GM12892 (cell line): ENCODE measurements around the gene CHST8.

Experiments used
- POLR2A ChIP-seq: IDR thresholded peaks from 2 replicates; pipeline ENCODE4 v1.6.1; 2011; ENCODE audit warnings: low read depth, low read length, control low read depth
- POLR2AphosphoS5 ChIP-seq: IDR thresholded peaks from 2 replicates; pipeline ENCODE4 v1.6.1; 2011; ENCODE audit warnings: low read depth, low read length, control low read depth

DNA sequence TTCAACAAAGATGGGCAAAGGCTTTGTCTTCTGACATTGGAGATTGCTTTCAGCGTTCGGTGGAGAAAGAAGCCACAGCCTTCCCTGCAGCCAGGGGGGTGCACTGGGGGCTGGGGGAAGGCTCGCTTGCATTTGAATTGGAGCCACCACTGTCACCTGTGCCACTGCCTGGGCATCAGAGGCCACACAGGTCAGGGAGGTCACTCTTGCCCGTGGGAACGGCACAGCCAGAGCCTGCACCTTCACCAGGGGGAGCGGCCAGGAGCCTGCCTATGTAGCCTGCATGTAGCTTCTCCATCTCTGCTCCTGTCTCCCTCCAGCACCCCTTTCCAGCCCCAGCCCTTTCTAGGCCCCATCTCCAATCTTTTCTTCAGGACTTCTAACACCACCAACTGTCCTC, 131.2 kb downstream of the CHST8 start:
- no peak for TF ChIP-seq POLR2AphosphoS5
- TF ChIP-seq POLR2A = no peak
